NCI-H1694 treated with DMSO at 0.1 percent for 48 hours (cell line): ENCODE data around the gene PASK.

Source experiments
- DNase-seq: peaks from one replicate; lab custom pipeline; 2025; lab: John Stamatoyannopoulos, UW

Gene PASK

DNA sequence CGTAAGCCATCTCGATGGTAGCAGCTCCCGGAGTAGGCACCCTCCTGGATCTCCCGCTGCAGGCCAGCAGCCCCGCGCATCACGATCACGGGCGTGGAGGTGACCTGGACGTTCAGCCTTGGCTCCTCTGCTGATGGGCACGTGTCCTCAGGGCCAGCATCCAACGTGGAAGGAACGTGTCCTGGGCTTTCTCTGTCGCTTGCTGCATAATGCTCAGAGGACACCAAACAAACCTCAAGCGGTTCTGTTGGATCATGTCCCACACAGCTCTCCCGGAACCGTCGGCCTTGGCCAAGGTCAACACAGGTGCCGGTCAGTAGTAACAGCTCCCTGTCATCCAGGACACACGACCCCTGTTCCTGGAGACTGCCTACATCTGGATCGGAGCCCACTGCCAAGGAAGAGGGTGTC lies 23.1 kb downstream of the PASK start:
- no peak for DNase-seq

DNA sequence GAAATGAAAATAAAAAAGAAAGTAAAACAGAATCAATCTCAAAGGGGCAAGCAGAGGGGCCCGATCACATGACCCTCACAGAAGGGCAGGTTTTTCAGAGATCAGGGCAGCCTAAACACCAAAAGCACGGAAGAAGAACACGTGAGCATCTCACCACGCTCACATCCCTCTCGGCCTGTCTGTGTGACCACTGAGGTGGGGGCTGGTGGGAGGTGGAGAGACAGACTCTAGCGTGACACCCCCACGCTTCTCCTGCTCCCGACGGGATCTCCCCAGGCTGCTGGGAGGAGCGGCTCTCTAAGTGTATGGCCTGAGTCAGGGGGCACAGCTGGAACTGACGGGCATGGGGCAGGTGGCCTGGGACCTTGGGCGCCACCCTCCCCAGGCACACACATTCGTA lies 23.6 kb downstream of the PASK start:
- DNase-seq = no peak

DNA sequence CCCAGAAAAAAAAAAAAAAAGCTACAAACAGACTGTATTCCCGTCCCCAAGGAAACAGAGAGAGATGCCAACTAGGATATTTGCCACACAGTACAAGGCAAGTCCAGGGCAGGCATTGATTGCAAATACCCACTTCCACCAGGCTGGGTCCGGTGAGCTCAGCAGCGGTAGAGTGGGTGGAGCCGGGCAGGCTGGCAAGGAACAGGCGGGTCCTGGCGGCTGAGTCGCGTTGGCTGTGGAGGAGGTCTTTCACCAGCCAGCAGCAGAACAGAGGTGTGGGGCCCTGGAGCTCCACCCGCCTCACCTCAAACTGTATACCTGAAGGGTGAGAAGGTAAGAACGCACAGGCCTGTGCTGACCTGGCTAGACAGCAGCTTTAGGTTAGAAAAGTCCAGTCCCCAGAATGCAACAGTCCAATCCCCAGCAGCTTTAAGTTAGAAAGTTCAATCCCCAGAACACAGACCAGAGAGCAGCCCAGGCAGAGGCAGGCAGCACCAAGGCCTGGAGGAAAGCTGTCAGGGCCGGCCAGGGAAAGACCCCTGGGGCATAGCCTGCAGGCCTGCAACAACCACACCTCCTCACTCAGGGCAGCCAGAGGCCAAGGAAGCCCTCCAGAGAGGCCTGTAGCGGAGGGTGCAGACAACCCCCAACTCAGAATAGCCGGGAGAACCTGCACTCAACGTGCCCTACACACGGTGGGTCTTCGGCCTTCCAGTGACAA lies 25.3 kb downstream of the PASK start:
- no peak for DNase-seq

DNA sequence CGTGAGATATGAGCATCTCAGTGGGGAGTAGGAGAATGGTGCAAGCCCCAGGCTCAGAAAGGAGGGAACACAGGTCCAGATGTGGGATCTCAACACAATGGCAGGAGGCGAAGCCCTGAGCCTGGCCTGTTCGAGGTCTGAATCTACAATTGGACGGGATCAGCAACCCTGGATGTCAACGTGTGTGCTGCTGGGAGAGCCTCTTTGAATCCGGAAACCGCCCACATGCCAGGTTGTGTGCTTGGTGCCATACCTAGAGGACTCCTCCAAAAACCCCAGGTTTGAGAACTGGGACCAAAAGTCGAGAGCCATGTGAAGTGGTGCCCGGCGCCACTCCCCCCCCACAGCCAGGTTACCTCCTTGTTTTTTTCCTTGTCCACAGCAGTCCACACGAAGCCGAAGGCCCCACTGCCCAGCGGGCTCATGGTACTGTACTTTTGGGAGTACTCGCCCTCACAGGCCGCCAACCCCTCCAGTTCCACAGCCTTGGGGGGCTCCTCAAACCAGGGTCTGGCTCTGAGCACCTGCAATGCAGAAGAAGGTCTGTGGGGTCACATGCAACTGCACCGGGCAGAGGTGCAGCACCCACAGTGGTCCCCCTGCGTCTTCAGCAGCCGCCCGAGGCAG lies 26.8 kb downstream of the PASK start:
- no peak for DNase-seq

DNA sequence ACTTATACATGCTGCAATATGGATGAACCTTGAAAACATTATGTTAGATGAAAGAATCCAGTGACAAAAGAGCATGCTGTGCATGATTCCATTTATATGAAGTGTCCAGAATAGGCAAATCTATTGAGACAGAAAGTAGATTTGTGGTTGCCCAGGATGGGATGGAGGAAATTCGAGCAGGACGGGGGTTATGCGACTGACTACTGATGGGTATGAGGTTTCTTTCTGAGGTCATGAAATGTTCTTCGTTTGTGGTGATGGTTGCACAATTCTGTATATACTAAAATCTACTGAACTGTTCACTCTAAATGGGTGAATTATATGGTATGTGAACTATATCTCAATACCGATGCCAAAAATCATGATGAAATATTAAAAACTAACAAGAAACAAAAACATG lies 28.3 kb downstream of the PASK start:
- no peak for DNase-seq

DNA sequence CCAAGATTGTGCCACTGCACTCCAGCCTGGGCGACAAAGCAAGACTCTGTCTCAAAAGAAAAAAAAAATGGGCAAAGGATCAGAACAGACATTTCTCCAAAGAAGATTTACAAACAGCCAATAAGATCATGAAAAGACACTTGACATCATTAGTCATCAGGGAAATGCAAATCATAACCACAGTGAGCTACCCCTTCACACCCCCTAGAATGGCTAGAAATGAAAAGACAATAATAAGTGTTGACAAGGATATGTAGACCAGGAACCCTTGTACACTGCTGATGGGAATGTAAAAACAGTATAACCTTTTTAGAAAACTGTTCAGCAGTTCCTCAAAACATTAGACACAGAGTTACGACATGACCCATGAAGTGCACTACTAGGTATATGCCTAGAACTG lies 28.8 kb downstream of the PASK start:
- DNase-seq = no peak

DNA sequence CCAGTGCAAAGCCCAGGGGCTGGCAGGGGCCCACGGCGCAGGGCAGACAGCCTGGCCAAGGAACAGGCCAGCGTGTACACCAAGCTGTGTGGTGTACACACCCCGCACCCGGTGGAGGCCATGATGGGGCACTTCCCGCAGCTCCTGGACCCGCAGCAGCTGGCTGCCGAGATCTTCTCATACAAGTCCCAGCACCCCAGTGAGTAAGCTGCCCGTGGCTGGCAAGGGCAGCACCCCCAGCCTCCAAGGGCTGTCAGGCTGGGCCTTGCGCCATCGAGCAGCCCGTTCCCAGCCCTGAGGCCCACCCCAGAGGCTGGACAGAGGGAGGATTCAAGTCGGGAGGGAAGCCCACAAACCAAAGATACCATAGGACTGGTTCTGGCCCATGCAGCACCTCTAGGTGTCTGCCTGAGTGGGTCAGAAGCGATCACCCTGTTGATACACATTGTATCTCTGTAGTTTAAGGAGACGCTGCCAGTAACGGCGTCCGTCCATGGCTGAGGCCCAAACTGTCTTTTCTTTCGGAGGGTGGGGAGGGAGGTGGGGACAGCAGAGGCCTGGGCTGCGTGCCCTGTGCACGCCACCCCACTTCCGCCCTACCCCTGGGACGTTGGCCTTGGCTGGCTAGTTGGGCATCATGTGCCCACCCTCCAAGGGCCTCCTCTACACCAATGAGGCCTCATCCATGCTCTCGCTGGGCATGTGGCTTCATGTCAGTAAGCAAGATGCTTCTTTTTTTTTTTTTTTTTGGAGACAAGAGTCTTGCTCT lies 30.4 kb downstream of the PASK start:
- DNase-seq = no peak

DNA sequence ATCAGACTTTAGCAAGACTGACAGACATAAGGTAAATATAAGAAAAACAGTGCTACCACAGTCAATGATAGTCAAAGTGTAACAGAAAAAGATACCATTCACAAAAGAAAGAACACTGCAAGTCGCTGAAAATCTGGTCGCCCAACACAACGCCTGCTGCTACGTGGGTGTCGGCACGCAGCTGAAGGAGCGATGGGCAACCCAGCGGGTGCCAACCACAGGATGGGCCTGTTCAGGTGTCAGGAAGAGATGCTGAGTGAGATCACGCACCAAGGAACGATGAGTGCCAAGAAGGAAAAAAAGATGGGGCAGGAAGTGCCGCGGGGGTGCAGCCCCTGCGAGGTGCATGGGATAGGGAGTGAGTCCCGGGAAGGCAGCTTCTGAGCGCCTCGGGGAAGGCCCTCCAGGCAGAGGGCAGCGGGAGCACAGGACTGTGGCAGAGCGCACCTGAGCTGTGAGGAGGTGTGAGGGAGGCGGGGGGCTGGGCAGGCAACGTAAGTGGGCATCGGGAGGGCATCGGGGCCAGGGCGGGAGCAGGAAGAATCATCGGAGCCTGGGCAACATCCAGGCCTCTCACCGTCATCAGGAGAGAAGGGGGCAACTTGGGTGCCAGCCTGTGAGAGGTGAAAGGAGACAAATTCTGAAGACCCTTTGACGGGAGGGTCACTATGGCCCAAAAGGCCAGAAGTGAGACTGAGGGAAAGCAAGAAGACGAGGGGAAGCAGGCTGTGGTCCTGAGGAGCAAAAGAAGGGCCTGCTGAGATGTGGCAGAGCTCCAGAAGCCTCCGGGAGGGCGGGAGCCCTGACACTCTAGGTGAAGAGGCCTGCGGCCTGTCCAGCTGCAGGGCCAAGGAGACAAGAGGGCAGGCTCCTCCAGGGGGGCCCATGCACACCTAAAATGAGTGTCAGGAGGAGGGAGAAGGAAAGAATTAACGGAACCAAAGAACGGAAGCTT lies 32.4 kb downstream of the PASK start:
- DNase-seq = no peak

DNA sequence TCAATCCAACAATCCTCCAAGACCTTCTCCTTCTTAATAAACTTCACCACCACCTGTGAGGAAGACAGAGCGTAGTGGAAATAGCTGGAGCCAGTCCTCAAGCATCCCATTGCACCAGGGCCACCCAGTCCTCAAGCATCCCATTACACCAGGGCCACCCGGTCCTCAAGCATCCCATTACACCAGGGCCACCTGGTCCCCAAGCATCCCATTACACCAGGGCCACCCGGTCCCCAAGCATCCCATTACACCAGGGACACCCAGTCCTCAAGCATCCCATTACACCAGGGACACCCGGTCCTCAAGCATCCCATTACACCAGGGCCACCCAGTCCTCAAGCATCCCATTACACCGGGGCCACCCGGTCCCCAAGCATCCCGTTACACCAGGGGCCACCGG lies 33.9 kb downstream of the PASK start:
- no peak for DNase-seq

DNA sequence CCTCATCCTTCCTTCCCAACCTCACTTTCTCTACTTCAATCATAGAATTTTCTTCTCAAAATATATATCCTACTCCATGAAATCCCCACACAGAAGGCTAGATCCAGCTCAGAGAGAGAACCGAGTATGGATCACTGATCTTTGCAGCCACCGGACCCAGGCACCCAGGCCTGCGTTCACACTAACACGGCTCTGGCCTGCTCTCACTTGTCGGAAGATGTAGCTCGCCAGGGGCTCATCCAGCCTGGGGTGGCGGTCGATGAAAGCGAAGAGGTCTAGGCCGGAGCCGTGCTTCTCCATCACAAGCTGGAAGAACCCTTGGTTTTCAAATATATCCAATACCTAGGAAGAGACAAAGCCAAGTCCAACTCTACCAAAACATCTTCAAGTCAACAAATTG lies 34.4 kb downstream of the PASK start:
- no peak for DNase-seq

DNA sequence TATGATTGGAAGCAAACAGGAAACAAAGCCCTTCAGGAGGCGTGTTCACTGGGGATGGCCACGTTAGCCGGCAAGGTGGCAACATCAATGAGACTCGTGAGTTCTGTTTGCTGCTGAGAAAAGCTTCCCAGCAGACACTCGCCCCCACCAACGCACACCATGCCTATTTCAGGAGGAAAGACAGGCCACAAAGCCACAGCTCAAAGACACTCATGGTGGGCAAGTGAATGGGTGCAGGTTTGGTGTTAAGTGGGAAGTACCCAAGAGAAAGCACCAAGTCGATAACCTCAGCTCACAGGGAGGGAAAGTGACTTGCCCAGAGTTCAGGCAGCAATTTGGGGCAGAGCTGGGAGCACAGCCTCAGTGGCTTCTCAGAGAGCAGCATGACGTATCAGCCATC lies 36.7 kb downstream of the PASK start:
- no peak for DNase-seq

DNA sequence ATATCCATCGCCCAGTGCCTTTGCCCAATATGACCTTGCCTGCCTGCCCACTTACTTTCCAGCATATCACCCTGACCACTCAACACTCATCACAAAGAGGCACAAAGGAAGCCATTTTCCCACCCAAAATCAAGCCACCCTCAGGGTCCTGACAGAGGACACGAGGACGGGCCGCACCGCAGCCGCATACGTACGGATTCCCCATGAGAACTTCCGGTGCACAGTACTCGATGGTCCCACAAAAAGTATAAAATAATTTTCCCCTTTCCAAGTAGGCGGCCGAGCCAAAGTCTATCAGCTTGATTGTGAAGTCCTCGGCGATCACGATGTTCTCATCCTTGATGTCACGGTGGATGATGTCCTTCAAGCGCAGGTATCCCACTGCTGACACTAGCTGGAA lies 37.2 kb downstream of the PASK start:
- no peak for DNase-seq

DNA sequence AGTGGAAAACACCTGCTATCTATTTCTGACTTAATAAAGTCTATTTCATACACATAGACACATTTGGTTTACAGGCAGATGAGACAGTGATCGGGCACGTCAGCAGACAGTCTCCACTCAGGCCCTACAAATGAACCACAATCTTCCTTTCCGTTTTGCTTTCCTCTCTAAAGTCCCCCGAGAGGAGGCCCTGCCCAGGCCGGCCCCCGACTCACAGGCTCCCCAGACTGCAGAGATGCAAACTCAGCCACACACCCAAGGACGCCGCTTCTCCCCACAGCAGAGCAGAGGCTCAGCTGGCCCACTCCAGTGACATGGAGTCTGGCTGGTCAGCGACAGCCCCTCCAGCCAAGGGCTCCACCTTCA lies 37.8 kb downstream of the PASK start:
- no peak for DNase-seq

DNA sequence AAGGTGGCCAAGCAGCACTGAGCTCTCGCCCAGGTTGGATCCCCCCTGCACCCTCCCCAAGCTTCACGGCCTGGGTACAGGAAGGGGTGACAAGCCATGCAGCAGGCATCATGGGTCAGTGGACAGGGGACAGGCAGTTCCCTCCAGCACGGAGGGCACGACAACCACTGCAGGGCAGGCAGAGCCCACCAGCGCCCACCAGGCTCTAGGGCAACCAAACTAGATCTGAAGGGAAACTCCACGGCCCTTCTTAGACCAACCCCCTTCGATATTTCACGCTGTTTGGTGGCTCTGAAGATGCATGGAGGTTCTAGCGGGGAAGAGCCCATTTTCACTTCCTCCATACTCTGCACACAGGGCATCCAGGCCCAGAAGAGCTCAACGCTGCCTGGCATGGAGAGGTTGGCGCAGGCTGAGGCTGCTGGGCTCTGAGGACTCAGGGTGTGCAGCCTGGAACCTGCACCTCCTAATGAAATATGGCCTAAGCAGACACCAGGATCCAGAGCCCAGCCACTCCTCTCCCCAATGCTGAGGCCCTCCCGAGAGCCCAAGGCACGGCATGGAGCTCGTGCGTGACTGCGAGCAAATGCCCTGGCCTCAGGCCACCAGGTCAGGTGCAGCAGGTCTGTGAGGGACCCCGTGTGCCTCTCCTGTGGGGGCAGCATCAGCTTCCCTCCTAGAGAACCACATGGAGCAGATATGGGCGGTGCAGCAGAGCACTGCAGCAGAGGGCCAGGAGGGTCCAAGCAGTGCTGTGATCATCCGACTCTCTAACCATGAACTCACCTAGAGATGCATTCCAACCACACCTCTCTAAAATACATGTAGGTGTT lies 38.4 kb downstream of the PASK start:
- no peak for DNase-seq

DNA sequence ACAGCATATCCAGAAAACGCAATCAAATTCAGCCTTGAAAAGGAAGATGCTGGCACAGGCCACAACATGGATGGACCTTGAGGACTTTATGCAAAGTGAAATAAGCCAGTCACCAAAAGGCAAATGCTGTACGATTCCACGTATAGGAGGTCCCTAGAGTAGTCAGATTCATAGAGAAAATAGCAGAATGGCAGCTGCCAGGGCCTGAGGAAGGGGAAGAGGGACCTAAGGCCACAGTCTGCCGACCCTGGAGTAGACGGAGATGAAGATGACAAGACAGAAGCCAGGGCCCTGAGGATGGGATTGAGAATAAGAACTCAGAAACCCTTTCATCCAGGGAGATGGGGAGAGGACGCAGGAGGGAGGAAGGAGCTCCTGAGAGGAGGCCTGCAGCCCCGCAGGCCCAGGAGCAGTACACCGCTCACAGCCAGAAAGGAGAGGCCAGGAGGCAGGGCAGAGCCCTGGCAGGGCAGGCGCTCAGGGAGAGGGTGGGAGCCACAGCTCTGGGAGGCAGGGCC lies 39.1 kb downstream of the PASK start:
- DNase-seq = no peak

DNA sequence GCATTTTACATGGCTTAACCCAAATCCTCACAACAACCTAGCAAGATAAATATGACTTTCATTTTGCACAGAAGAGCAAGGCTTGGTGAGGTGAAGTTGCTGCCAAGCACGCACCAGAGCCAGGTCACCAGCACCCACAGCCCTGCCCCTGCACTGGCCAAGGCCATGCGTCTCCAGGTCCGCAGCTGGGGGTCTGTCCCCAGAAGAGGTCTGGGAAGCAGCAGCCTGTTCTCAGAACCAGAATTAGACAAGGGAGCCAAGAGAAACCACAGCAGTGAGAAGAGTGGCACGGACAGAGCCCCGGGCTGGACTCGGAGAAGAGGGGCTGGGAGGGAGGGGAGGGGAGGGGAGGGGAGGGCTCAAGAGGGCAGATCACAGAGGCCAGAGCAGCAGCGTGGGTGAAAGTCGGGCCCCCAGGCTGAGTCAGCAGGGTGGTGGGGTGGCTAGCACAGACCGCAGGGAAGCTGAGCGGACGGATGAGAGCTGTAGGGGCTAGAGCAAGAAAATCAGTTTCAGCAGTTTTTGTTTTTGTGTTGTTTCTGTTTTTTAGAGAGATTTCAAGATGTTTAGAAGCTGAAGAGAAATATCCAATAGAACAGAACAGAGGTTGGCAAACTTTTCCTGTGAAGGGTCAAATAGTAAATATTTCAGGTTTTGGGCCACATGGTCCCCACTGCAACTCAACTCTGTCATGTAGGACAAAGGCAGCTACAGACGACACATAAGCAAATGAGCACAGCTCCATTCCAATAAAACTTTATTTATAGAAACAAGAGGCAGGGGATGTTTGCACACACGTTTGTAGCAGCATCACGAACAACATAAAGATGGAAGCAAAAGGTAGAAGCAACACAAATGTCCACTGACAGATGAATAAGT lies 39.8 kb downstream of the PASK start:
- DNase-seq = no peak

DNA sequence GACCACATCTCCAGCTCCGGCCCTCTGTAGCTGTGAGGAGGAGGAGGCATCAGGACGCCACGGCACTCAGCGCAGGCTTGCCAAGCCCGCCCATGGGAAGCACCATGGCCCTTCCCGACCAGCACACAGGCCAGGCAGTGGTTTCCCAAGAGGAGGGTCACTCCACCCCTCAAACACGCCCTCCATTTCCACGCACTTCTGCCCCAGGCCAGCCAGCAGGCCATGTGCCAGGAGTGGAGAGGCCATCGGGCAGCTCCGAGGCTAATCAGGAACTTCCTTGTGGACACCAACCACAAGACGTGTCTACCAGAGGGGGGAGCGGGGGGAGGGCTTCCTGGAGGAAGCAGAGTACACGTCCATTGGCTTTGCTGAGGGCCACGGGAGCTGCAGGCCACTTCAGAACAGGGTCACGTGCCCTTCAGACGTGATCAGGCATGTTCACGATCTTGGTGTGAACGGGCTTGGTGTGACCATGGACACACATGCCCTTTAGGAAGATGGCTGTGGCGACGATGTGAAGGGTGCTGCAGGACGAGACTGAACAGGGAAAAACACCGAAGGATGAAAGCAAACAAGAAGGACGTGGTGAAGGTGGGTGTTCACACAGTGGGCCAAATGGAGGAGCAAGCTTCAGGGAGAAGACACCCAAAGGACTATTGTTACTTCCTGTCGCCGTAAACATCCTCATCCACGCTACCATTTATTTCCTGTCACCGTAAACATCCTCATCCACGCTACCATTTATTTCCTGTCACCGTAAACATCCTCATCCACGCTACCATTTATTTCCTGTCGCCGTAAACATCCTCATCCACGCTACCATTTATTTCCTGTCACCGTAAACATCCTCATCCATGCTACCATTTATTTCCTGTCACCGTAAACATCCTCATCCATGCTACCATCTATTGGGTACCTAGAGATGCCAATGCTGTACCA lies 40.7 kb downstream of the PASK start:
- no peak for DNase-seq

DNA sequence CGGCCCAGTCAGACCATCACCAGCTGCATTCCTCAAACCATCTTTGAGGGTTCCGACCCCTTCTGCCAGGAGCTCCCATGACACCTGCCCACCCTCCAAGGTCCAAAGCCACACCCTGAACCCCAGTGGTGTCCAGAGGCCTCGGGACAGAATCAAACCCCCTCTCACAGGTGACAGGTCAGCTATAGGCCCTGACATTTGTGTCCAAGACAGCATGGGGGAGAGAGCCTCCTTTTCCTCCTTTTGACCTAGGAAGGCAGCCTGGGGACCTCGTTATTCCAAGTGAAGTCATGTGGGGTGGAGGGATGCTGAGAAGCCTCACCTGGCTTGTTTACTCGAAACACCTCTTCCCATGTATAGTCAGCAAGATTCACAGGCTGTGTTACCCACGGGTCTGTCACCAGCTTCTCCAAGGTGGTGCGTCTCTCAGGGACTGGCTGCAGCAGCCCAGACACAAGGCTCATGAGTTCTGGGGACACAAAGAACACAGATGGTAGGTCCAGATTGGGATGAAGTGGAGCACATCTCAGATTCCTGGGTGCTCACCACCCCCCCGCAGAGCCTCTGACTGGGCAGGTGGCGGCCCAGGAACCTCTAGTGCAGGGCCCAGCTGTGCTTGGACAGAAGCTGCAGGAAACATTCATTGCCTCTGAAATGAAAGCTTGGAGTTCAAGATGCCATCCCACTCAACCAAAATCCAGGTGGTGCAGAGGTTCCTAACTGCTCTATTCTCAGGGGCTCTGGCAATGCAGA lies 42.1 kb downstream of the PASK start:
- DNase-seq = no peak
